ENCODE results near the gene CHSY1. TPM values are rescaled to one million over a fixed set of nuclear protein-coding genes. Genes with fewer than 3 reads are reported as not detected.

Gene CHSY1
- total and polyA plus RNA-seq, 10 of the 15 experiments (the other 5 are each of a cell fraction or from before 2014, with no cell fraction given) = 1.4 to 31.2 (median 10.5) TPM

- ChIA-PET SMC1A (ENCODE audit: uncharacterized antibody, unreplicated experiment) (interaction anchor here (0.6 kb wide), 1 partner anchor 60 kb away, joined by 3 read pairs; no protein-coding TSS in a partner anchor), RAD21 (ENCODE audit: unreplicated experiment) (no interaction called here), CTCF (no interaction called here), POLR2A (interaction anchor here (0.6 kb wide), 1 partner anchor 110 kb away, joined by 7 read pairs; no protein-coding TSS in a partner anchor)
- Histone ChIP-seq H3K27me3 (replicated peaks in 1 of 2; ENCODE audit: control insufficient read depth in 2 of 2, insufficient read depth in 2 of 2, low read length in 1 of 2) (no peaks in the 10 kb centered on the region), H3K4me1 (ENCODE audit: control insufficient read depth, insufficient read depth, low read length) (peaks cover 4% of the 10 kb centered on the region; the same call in 1 of the 2 replicates), H3K79me2 (ENCODE audit: control insufficient read depth, insufficient read depth, low read length) (peaks cover 9% of the 10 kb centered on the region), H2AFZ (ENCODE audit: control insufficient read depth, low read depth, low read length) (no peak overlapping the region), H3K4me3 (no peak overlapping the region), H3K9ac (ENCODE audit: control insufficient read depth, insufficient read depth, low read length) (no peak overlapping the region), H4K20me1 (ENCODE audit: control insufficient read depth, insufficient read depth) (no peaks in the 10 kb centered on the region), H3K27ac (ENCODE audit: control insufficient read depth, insufficient read depth) (no peak overlapping the region), H3K36me3 (ENCODE audit: control insufficient read depth in 2 of 2, insufficient read depth in 2 of 2, low read length in 1 of 2) (peaks cover 7 to 20% of the 10 kb centered on the region in 2 experiments), H3K9me3 (replicated peaks; ENCODE audit: control insufficient read depth, insufficient read depth, low read length) (no peaks in the 10 kb centered on the region; the same call in 2 of the 3 replicates), H3K4me2 (ENCODE audit: control insufficient read depth, insufficient read depth) (no peak overlapping the region)
- no peak for FAIRE-seq
- intact Hi-C loops (cut with micrococcal nuclease; ENCODE audit: unreplicated experiment) (no loop called here), in situ Hi-C loops (cut with MboI) (no loop called here)
- ATAC-seq = no peak
- BruUV-seq (replicated peaks) = no TSS peak
- 92% methylated on average over 21 of the region's 21 CpGs for WGBS (ENCODE audit: insufficient coverage, insufficient replicate concordance, low lambda C conversion rate, missing lambda C conversion rate)
- DNase-seq (ENCODE audit: low read depth, low spot score) = no peak
- no peak for TF ChIP-seq ZSCAN29 (IDR thresholded peaks at IDR 0.05)
- TF ChIP-seq POLR2A (IDR thresholded peaks at IDR 0.05; ENCODE audit: low read depth, low read length) = no peak
- no peak for TF ChIP-seq E4F1 (IDR thresholded peaks at IDR 0.05; ENCODE audit: borderline replicate concordance, partially characterized antibody)
- no peak for TF ChIP-seq HSF1 (IDR thresholded peaks at IDR 0.05; ENCODE audit: low read depth, low read length)
- no peak for TF ChIP-seq BHLHE40 (IDR thresholded peaks at IDR 0.05; ENCODE audit: borderline replicate concordance in 1 of 2, low read depth in 2 of 2, low read length in 1 of 2)
- no peak for TF ChIP-seq RELA (IDR thresholded peaks at IDR 0.05; ENCODE audit: borderline replicate concordance, partially characterized antibody)
- TF ChIP-seq YY1 (IDR thresholded peaks at IDR 0.05; ENCODE audit: low read depth, low read length) = no peak
- TF ChIP-seq CHD4 (IDR thresholded peaks at IDR 0.05) = no peak
- TF ChIP-seq, protein P1, sequence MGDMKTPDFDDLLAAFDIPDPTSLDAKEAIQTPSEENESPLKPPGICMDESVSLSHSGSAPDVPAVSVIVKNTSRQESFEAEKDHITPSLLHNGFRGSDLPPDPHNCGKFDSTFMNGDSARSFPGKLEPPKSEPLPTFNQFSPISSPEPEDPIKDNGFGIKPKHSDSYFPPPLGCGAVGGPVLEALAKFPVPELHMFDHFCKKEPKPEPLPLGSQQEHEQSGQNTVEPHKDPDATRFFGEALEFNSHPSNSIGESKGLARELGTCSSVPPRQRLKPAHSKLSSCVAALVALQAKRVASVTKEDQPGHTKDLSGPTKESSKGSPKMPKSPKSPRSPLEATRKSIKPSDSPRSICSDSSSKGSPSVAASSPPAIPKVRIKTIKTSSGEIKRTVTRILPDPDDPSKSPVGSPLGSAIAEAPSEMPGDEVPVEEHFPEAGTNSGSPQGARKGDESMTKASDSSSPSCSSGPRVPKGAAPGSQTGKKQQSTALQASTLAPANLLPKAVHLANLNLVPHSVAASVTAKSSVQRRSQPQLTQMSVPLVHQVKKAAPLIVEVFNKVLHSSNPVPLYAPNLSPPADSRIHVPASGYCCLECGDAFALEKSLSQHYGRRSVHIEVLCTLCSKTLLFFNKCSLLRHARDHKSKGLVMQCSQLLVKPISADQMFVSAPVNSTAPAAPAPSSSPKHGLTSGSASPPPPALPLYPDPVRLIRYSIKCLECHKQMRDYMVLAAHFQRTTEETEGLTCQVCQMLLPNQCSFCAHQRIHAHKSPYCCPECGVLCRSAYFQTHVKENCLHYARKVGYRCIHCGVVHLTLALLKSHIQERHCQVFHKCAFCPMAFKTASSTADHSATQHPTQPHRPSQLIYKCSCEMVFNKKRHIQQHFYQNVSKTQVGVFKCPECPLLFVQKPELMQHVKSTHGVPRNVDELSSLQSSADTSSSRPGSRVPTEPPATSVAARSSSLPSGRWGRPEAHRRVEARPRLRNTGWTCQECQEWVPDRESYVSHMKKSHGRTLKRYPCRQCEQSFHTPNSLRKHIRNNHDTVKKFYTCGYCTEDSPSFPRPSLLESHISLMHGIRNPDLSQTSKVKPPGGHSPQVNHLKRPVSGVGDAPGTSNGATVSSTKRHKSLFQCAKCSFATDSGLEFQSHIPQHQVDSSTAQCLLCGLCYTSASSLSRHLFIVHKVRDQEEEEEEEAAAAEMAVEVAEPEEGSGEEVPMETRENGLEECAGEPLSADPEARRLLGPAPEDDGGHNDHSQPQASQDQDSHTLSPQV (IDR thresholded peaks at IDR 0.05) = no peak
Observed at GRCh38 chr15:101179341-101180153, 72.3 kb downstream of the CHSY1 start.

All from GM12878 (cell line).